K562 (cell line): Measurements from ENCODE around the gene PHF19. TPM values are rescaled to one million over a fixed set of nuclear protein-coding genes. Genes with fewer than 3 reads are reported as not detected.

Experiments used
- BCLAF1 ChIP-seq, 2 experiments: fragments of 450-650 bp in 1 of 2; IDR thresholded peaks; 2 replicates each; pipeline ENCODE4 v1.6.1; 2011 to 2017; ENCODE audit warnings: low read depth in 2 of 2, antibody characterized with exemption in 1 of 2, borderline replicate concordance in 1 of 2, low read length in 1 of 2, mild to moderate bottlenecking in 1 of 2, mixed read lengths in 1 of 2; ENCODE audit not compliant: control insufficient read depth in 1 of 2
- DIDO1 ChIP-seq: fragments of 450-650 bp; IDR thresholded peaks from 2 replicates; pipeline ENCODE4 v1.6.1; 2016; ENCODE audit warnings: low read depth, missing biosample characterization, missing genetic modification characterization
- GTF3C2 ChIP-seq: IDR thresholded peaks from 3 replicates; pipeline ENCODE4 v1.6.1; 2011; ENCODE audit warnings: borderline replicate concordance, mild to moderate bottlenecking, moderate library complexity; ENCODE audit not compliant: insufficient read length; ENCODE audit errors: extremely low read depth
- HDAC8 ChIP-seq: fragments of 450-650 bp; IDR thresholded peaks from 2 replicates; pipeline ENCODE4 v1.6.1; 2016; ENCODE audit warnings: mild to moderate bottlenecking, missing genetic modification characterization, moderate library complexity, missing compliant biosample characterization
- HEY1 ChIP-seq: fragments of 250-450 bp; sonication (Bioruptor Pico); IDR thresholded peaks from 2 replicates; pipeline ENCODE4 v1.5.0; 2020; ENCODE audit warnings: mild to moderate bottlenecking, moderate library complexity, borderline replicate concordance
- HNRNPK ChIP-seq: fragments of 200-400 bp; formaldehyde crosslinking; IDR thresholded peaks from one replicate; pipeline ENCODE4 v1.6.1; 2018; ENCODE audit warnings: mild to moderate bottlenecking, low read depth, low read length; ENCODE audit not compliant: poor library complexity, severe bottlenecking
- KHSRP ChIP-seq: fragments of 450-650 bp; IDR thresholded peaks from 2 replicates; pipeline ENCODE4 v1.6.1; 2017
- KLF6 ChIP-seq: fragments of 250-450 bp; sonication (Bioruptor Pico); IDR thresholded peaks from 2 replicates; pipeline ENCODE4 v1.4.0; 2020; ENCODE audit warnings: mild to moderate bottlenecking, moderate library complexity, borderline replicate concordance
- MAFK ChIP-seq: IDR thresholded peaks from 2 replicates; pipeline ENCODE4 v1.6.1; 2011; ENCODE audit warnings: low read length, improper control_type of control experiment
- MBD1 ChIP-seq: fragments of 250-450 bp; sonication (Bioruptor Pico); IDR thresholded peaks from 2 replicates; pipeline ENCODE4 v1.8.0; 2022; ENCODE audit warnings: inconsistent platforms
- NEUROD1 ChIP-seq: fragments of 150-350 bp; IDR thresholded peaks from 2 replicates; pipeline ENCODE4 v1.6.1; 2014; ENCODE audit warnings: borderline replicate concordance, low read length, low read depth; ENCODE audit not compliant: partially characterized antibody
- NFIC ChIP-seq: fragments of 450-650 bp; IDR thresholded peaks from 2 replicates; pipeline ENCODE4 v1.6.1; 2017; ENCODE audit warnings: mild to moderate bottlenecking, inconsistent platforms
- RBM39 ChIP-seq: fragments of 200-400 bp; formaldehyde crosslinking; optimal IDR thresholded peaks from 2 replicates; pipeline ENCODE3; 2018; ENCODE audit warnings: low read depth, low read length
- SMARCA5 ChIP-seq: fragments of 450-650 bp; IDR thresholded peaks from 2 replicates; pipeline ENCODE4 v1.6.1; 2016
- SRSF3 ChIP-seq: fragments of 200-400 bp; formaldehyde crosslinking; IDR thresholded peaks from 2 replicates; pipeline ENCODE4 v1.6.1; 2016; ENCODE audit warnings: mild to moderate bottlenecking, low read length, moderate library complexity; ENCODE audit not compliant: insufficient read depth
- TEAD4 ChIP-seq, 2 experiments: sonication (generic) in 1 of 2; formaldehyde crosslinking in 1 of 2; IDR thresholded peaks; 2 replicates each; pipeline versions ENCODE4 v1.6.1 to v1.8.0; 2012 to 2022; ENCODE audit warnings: borderline replicate concordance in 1 of 2, inconsistent platforms in 1 of 2, low read length in 1 of 2, mild to moderate bottlenecking in 1 of 2, missing genetic modification reagents in 1 of 2
- XRCC3 ChIP-seq: fragments of 450-650 bp; IDR thresholded peaks from 2 replicates; pipeline ENCODE4 v1.6.1; 2017; ENCODE audit warnings: mild to moderate bottlenecking, moderate library complexity
- ZFPM2 ChIP-seq: fragments of 250-450 bp; sonication (Bioruptor Pico); IDR thresholded peaks from 2 replicates; pipeline ENCODE4 v1.5.1; 2022; ENCODE audit warnings: mild to moderate bottlenecking
- ZNF57 ChIP-seq: fragments of 450-650 bp; formaldehyde crosslinking; IDR thresholded peaks from 2 replicates; pipeline ENCODE4 v1.4.0; 2020; ENCODE audit warnings: mild to moderate bottlenecking, moderate library complexity
- ZNF766 ChIP-seq: fragments of 200-800 bp; sonication (Bioruptor generic); conservative IDR thresholded peaks from 2 replicates; pipeline ENCODE4 v1.6.1; 2016; ENCODE audit warnings: missing genetic modification characterization, missing compliant biosample characterization
- polyA plus RNA-seq, 8 experiments: library from polyadenylated mRNA; depleted of rRNA in 4 of 8; stranded (reverse) in 5 of 8; unstranded in 3 of 8; fragments of >200 nt; fragmentation: Nextera tagmentation in 2 of 8; fragmentation: Illumina TruSeq in 1 of 8; extraction: Ambion mirVana in 2 of 8; extraction: Trizol in 1 of 8; gene quantifications; 2 replicates each; pipeline versions ENCODE4 v1.2.1 to v1.2.3, GENCODE V29; 2011 to 2014; ENCODE audit warnings: inconsistent platforms in 1 of 8, missing spikeins in 1 of 8
- total RNA-seq, 7 experiments: library from RNA; depleted of rRNA in 6 of 7; stranded (reverse); fragments of >200 nt in 6 of 7; fragmentation: Illumina TruSeq in 2 of 7; extraction: Trizol in 2 of 7; gene quantifications; 2 replicates each; pipeline versions ENCODE4 v1.2.1 to v1.2.3, GENCODE V29; 2011 to 2021; ENCODE audit warnings: low replicate concordance in 1 of 7

The PHF19 gene
- total and polyA plus RNA-seq, 9 of the 15 experiments (the other 6 are each of a cell fraction or from before 2014, with no cell fraction given) = 95.8 to 403 (median 255) TPM

- no peak for TF ChIP-seq HNRNPK
- TF ChIP-seq XRCC3 = peak; percentile 76; the same call in 1 of the 2 replicates
- no peak for TF ChIP-seq NEUROD1
- TF ChIP-seq TEAD4 (IDR thresholded peaks at IDR 0.05; ENCODE audit: low read length) = peak; percentile 42; the same call in 1 of the 2 replicates
- TF ChIP-seq TEAD4 (CRISPR knock-in tag; IDR thresholded peaks at IDR 0.05; ENCODE audit: borderline replicate concordance) = no peak
- no peak for TF ChIP-seq HEY1 (CRISPR knock-in tag)
- TF ChIP-seq ZFPM2 (CRISPR knock-in tag) = no peak
- TF ChIP-seq ZNF766 (CRISPR knock-in tag) = 0 out of 2 replicates have a peak, but pooled peaks have one; percentile 37
- no peak for TF ChIP-seq SMARCA5
- no peak for TF ChIP-seq MAFK
- no peak for TF ChIP-seq HDAC8 (tag)
- TF ChIP-seq NFIC = no peak
- TF ChIP-seq DIDO1 (tag) = no peak
- no peak for TF ChIP-seq ZNF57 (CRISPR knock-in tag)
- TF ChIP-seq SRSF3 = no peak
- no peak for TF ChIP-seq KLF6 (CRISPR knock-in tag)
- no peak for TF ChIP-seq GTF3C2
- no peak for TF ChIP-seq RBM39
- no peak for TF ChIP-seq MBD1
- no peak for TF ChIP-seq KHSRP
- TF ChIP-seq BCLAF1 (IDR thresholded peaks at IDR 0.05; ENCODE audit: borderline replicate concordance in 1 of 2, control insufficient read depth in 1 of 2, low read depth in 2 of 2, low read length in 1 of 2) = no peak
These were observed 69.2 kb downstream of the PHF19 start (continued) for GRCh38 chr9:120807607-120808379.
